Neural cell (in vitro differentiated cells): ENCODE measurements around the gene TBX15.

Experiments used
- CTCF ChIP-seq: fragments of 450-650 bp; IDR thresholded peaks from 2 replicates; pipeline ENCODE4 v1.5.1; 2014; ENCODE audit warnings: antibody characterized with exemption, mild to moderate bottlenecking, moderate library complexity; ENCODE audit not compliant: poor library complexity, severe bottlenecking
- EP300 ChIP-seq: fragments of 450-650 bp; conservative IDR thresholded peaks from 2 replicates; pipeline ENCODE4 v1.6.1; 2014; ENCODE audit warnings: antibody characterized with exemption, mild to moderate bottlenecking, moderate library complexity; ENCODE audit not compliant: poor library complexity, severe bottlenecking
- EZH2 ChIP-seq: fragments of 200-600, 300-800 bp; shearing (Covaris generic), sonication (generic); IDR thresholded peaks from 2 replicates; pipeline ENCODE4 v1.6.1; 2014; ENCODE audit warnings: antibody characterized with exemption, low read length, borderline replicate concordance, mild to moderate bottlenecking; ENCODE audit not compliant: insufficient read depth, poor library complexity, severe bottlenecking
- POLR2AphosphoS5 ChIP-seq: IDR thresholded peaks from 2 replicates; pipeline ENCODE4 v1.6.1; 2012
- SMC3 ChIP-seq: fragments of 450-650 bp; conservative IDR thresholded peaks from 2 replicates; pipeline ENCODE4 v1.6.1; 2014; ENCODE audit warnings: antibody characterized with exemption, mild to moderate bottlenecking, moderate library complexity; ENCODE audit not compliant: poor library complexity
- TAF1 ChIP-seq: IDR thresholded peaks from 2 replicates; pipeline ENCODE4 v1.6.1; 2012; ENCODE audit warnings: low read depth
- TF ChIP-seq, protein P1 (sequence below): IDR thresholded peaks from 2 replicates; pipeline ENCODE4 v1.6.1; 2012; ENCODE audit warnings: borderline replicate concordance

- TF ChIP-seq CTCF = no peak
- TF ChIP-seq EP300 = no peak
- TF ChIP-seq POLR2AphosphoS5 = no peak
- TF ChIP-seq TAF1 = no peak
- no peak for TF ChIP-seq EZH2
- TF ChIP-seq, protein P1, sequence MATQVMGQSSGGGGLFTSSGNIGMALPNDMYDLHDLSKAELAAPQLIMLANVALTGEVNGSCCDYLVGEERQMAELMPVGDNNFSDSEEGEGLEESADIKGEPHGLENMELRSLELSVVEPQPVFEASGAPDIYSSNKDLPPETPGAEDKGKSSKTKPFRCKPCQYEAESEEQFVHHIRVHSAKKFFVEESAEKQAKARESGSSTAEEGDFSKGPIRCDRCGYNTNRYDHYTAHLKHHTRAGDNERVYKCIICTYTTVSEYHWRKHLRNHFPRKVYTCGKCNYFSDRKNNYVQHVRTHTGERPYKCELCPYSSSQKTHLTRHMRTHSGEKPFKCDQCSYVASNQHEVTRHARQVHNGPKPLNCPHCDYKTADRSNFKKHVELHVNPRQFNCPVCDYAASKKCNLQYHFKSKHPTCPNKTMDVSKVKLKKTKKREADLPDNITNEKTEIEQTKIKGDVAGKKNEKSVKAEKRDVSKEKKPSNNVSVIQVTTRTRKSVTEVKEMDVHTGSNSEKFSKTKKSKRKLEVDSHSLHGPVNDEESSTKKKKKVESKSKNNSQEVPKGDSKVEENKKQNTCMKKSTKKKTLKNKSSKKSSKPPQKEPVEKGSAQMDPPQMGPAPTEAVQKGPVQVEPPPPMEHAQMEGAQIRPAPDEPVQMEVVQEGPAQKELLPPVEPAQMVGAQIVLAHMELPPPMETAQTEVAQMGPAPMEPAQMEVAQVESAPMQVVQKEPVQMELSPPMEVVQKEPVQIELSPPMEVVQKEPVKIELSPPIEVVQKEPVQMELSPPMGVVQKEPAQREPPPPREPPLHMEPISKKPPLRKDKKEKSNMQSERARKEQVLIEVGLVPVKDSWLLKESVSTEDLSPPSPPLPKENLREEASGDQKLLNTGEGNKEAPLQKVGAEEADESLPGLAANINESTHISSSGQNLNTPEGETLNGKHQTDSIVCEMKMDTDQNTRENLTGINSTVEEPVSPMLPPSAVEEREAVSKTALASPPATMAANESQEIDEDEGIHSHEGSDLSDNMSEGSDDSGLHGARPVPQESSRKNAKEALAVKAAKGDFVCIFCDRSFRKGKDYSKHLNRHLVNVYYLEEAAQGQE = no peak
- no peak for TF ChIP-seq SMC3
Measured at GRCh38 chr1:118905196-118905595, 82.9 kb downstream of the TBX15 start.
